CD4-positive, alpha-beta T cell (primary cell): ENCODE measurements around the gene KCTD16. TPM values are rescaled to one million over a fixed set of nuclear protein-coding genes. Genes with fewer than 3 reads are reported as not detected.

ENCODE experiments used
- ATAC-seq: fragments of 200-7000 bp; cut with Tn5 transposase; one replicate; pipeline ENCODE4 v1.10.0; 2022; ENCODE audit warnings: mild to moderate bottlenecking; ENCODE audit not compliant: poor library complexity
- CTCF ChIA-PET: fragments of 350-600 bp; sonication (Branson Sonifier 250); formaldehyde crosslinking; loops from one replicate; lab custom pipeline; 2021; ENCODE audit warnings: antibody characterized with exemption, inconsistent platforms; lab: Charles Lee
- POLR2A ChIA-PET: fragments of 350-600 bp; sonication (Branson Sonifier 250); formaldehyde crosslinking; loops from one replicate; lab custom pipeline; 2021; ENCODE audit warnings: antibody characterized with exemption, inconsistent platforms; lab: Charles Lee
- DNase-seq, 14 experiments: peaks; one replicate each; pipeline ENCODE4 v3.0.0-alpha.2; 2013 to 2020; ENCODE audit warnings: mixed read lengths in 2 of 14
- H3K27ac ChIP-seq, 2 donors: one replicate each; pipeline versions ENCODE4 v1.5.1 to v1.7.0; 2013; ENCODE audit warnings: low read length in 2 of 2, low read depth in 1 of 2, mild to moderate bottlenecking in 1 of 2
- H3K27me3 ChIP-seq, 2 experiments: 1 replicate in 1 of 2; 2 replicates in 1 of 2; pipeline versions ENCODE4 v1.6.1 to v1.7.0; 2013; ENCODE audit warnings: low read length in 2 of 2, control low read depth in 1 of 2, mild to moderate bottlenecking in 1 of 2, moderate library complexity in 1 of 2; ENCODE audit not compliant: insufficient read depth in 2 of 2, control insufficient read depth in 1 of 2
- H3K36me3 ChIP-seq: one replicate; pipeline ENCODE4 v1.6.1; 2013; ENCODE audit warnings: low read length, control low read depth; ENCODE audit not compliant: insufficient read depth
- H3K4me1 ChIP-seq: one replicate; pipeline ENCODE4 v1.6.1; 2013; ENCODE audit warnings: low read length, control low read depth; ENCODE audit not compliant: insufficient read depth
- H3K4me3 ChIP-seq: one replicate; pipeline ENCODE4 v1.5.1; 2013; ENCODE audit warnings: mild to moderate bottlenecking, low read length, moderate library complexity
- H3K9me3 ChIP-seq, 2 experiments: 1 replicate in 1 of 2; 2 replicates in 1 of 2; pipeline versions ENCODE4 v1.6.1 to v1.7.0; 2013; ENCODE audit warnings: low read length in 2 of 2, mild to moderate bottlenecking in 2 of 2, control low read depth in 1 of 2, moderate library complexity in 1 of 2; ENCODE audit not compliant: control insufficient read depth in 1 of 2, insufficient read depth in 1 of 2
- H3K27ac Mint-ChIP-seq: one replicate; pipeline ENCODE4 v1.8.0; 2020; ENCODE audit warnings: mixed read lengths
- H3K27me3 Mint-ChIP-seq: one replicate; pipeline ENCODE4 v1.8.0; 2021; ENCODE audit warnings: mixed read lengths
- H3K36me3 Mint-ChIP-seq: one replicate; pipeline ENCODE4 v1.8.0; 2021; ENCODE audit warnings: low read depth, mixed read lengths
- H3K4me1 Mint-ChIP-seq: one replicate; pipeline ENCODE4 v1.8.0; 2021; ENCODE audit warnings: low read depth, mixed read lengths
- H3K4me3 Mint-ChIP-seq: one replicate; pipeline ENCODE4 v1.8.0; 2020; ENCODE audit warnings: mild to moderate bottlenecking, mixed read lengths
- H3K9me3 Mint-ChIP-seq: one replicate; pipeline ENCODE4 v1.8.0; 2020; ENCODE audit warnings: mixed read lengths
- intact Hi-C, 2 experiments: fragments of 100-400 bp; cut with DNase I in 1 of 2; cut with micrococcal nuclease in 1 of 2; formaldehyde crosslinking; loops; one replicate each; pipeline versions ENCODE4 v1.15.1 to v1.9.0; 2023 to 2025; cut with DNase I, micrococcal nuclease
- total RNA-seq, 174 experiments: library from RNA in 2 of 174; stranded (reverse) in 2 of 174; gene quantifications; one replicate each; pipeline ENCODE4 v1.2.3 and lab custom pipeline; 2021 to 2026
- TF ChIP-seq, protein P1 (sequence below): fragments of 200-600 bp; IDR thresholded peaks from one replicate; pipeline ENCODE4 v1.8.0; 2022; ENCODE audit warnings: antibody characterized with exemption, mild to moderate bottlenecking

KCTD16 gene
- total RNA-seq, 2 experiments from 2014 or later = not detected

DNA sequence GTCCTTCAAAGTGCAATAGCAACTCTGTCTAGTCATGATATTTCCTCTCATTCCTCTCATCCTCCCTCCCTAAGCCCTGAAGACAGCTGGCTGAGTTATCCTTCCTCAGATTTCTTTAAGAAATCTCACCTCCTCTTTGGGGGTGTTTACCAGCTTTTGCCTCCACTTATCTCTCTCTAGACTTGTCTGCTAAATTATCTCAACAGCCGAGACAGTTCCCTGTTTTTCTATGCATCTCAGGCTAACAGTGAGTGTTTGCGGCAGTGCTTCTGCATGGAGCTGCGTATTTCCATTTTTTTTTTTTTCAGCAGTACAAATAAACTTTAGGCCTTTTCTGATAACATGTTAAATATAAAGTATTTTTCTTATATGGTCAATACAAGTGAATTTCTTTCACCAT lies 20.9 kb downstream of the KCTD16 start:
- ATAC-seq = no peak
- H3K4me3 ChIP-seq = peak overlapping the region; percentile 11
- ChIA-PET CTCF (interaction anchor here (0.7 to 2.3 kb wide), 14 partner anchors 10 to 1189 kb away, joined by 3 to 12 read pairs (median 5); partner anchors contain the start of genes KCTD16 and YIPF5), POLR2A (interaction anchor here (1.3 to 7.9 kb wide), 4 partner anchors 20 to 1189 kb away, joined by 4 to 115 read pairs (median 17); partner anchors contain the start of genes KCTD16, NR3C1 and YIPF5)
- no peak for DNase-seq
- Mint-ChIP-seq H3K36me3 (no peaks in the 10 kb centered on the region), H3K4me1 (peaks cover 41% of the 10 kb centered on the region), H3K27ac (no peak overlapping the region), H3K4me3 (peak overlapping the region; percentile 62), H3K9me3 (no peaks in the 10 kb centered on the region), H3K27me3 (no peaks in the 10 kb centered on the region)
- H3K27ac ChIP-seq = peak overlapping the region; percentile 84 to 90
- peaks cover 42% of the 10 kb centered on the region for H3K4me1 ChIP-seq
- TF ChIP-seq, protein P1, sequence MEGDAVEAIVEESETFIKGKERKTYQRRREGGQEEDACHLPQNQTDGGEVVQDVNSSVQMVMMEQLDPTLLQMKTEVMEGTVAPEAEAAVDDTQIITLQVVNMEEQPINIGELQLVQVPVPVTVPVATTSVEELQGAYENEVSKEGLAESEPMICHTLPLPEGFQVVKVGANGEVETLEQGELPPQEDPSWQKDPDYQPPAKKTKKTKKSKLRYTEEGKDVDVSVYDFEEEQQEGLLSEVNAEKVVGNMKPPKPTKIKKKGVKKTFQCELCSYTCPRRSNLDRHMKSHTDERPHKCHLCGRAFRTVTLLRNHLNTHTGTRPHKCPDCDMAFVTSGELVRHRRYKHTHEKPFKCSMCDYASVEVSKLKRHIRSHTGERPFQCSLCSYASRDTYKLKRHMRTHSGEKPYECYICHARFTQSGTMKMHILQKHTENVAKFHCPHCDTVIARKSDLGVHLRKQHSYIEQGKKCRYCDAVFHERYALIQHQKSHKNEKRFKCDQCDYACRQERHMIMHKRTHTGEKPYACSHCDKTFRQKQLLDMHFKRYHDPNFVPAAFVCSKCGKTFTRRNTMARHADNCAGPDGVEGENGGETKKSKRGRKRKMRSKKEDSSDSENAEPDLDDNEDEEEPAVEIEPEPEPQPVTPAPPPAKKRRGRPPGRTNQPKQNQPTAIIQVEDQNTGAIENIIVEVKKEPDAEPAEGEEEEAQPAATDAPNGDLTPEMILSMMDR = no peak
- H3K36me3 ChIP-seq = no peaks in the 10 kb centered on the region
- no peaks in the 10 kb centered on the region for H3K27me3 ChIP-seq
- H3K9me3 ChIP-seq = no peaks in the 10 kb centered on the region
- intact Hi-C loops = loop anchor here in 1 of 2 experiments (5.0 to 10.0 kb wide), 5 partner anchors 224 to 1269 kb away; no protein-coding TSS in a partner anchor

DNA sequence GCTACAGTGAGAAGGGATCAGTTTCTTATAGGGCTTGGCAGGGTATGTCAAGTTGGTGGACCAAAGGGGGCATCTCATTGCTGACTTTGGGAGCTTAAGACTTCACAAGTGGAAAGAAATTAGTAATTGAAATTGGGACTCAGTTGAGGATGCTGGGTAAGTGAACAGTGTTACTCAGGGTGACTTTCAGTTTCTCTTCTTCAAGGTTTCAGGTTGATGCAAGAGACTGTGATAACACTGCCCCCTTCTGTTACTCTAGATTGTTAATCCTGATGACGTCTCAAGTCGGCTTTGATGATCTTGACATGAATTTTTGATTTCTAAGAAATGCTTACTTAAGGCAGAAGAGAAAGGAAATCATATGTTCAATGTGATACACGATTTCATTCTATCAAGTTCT lies 21.3 kb downstream of the KCTD16 start:
- no peaks in the 10 kb centered on the region for H3K36me3 Mint-ChIP-seq
- intact Hi-C loops = loop anchor here (1.0 to 10.0 kb wide), 7 partner anchors 22 to 1270 kb away; partner anchors contain the start of genes KCTD16 (in 1 of the 2) and YIPF5 (in 1 of the 2)
- no peaks in the 10 kb centered on the region for H3K9me3 Mint-ChIP-seq
- no peaks in the 10 kb centered on the region for H3K27me3 Mint-ChIP-seq
- TF ChIP-seq, protein P1 = peak; percentile 72
- peaks cover 42% of the 10 kb centered on the region for H3K4me1 ChIP-seq
- peaks cover 37% of the 10 kb centered on the region for H3K4me1 Mint-ChIP-seq
- ChIA-PET POLR2A (interaction anchor here (1.3 to 7.9 kb wide), 4 partner anchors 20 to 1189 kb away, joined by 4 to 115 read pairs (median 17); partner anchors contain the start of genes KCTD16, NR3C1 and YIPF5), CTCF (interaction anchor here (0.7 to 2.3 kb wide), 15 partner anchors 10 to 1189 kb away, joined by 3 to 12 read pairs (median 5); partner anchors contain the start of genes KCTD16 and YIPF5)
- no peak overlapping the region for H3K4me3 Mint-ChIP-seq
- H3K27me3 ChIP-seq = no peaks in the 10 kb centered on the region
- DNase-seq (peak in 5 of 14 experiments; percentile 19 to 92 (median 91)), ATAC-seq (peak; percentile 39)
- H3K36me3 ChIP-seq = no peaks in the 10 kb centered on the region
- peak overlapping the region; percentile 11 for H3K4me3 ChIP-seq
- H3K9me3 ChIP-seq = no peaks in the 10 kb centered on the region
- no peak overlapping the region for H3K27ac Mint-ChIP-seq
- peak overlapping the region; percentile 84 to 90 for H3K27ac ChIP-seq

DNA sequence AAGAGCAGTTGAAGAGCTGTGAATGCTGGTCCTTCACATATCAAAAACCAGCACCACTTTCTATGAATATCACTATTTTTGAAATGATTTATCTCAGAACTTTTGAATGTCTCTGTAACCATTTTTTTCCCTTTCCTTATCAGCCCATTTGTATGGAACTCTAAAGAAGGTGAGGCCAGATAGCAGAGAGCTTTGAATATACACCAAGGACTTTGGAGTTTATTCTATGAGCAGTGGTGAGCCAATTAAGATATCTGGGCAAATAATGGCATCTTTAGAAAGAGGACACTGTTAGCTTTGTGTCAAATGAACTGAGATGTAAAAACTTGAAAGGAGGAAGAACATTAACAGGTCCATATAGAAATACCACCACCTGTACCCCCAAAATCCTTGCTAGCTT lies 22.0 kb downstream of the KCTD16 start:
- no peaks in the 10 kb centered on the region for H3K36me3 Mint-ChIP-seq
- Histone ChIP-seq H3K9me3 (no peaks in the 10 kb centered on the region), H3K27me3 (no peaks in the 10 kb centered on the region), H3K4me1 (peaks cover 42% of the 10 kb centered on the region), H3K4me3 (no peak overlapping the region), H3K36me3 (no peaks in the 10 kb centered on the region), H3K27ac (no peak overlapping the region)
- no peaks in the 10 kb centered on the region for H3K27me3 Mint-ChIP-seq
- POLR2A ChIA-PET = interaction anchor here (1.7 to 7.9 kb wide), 3 partner anchors 21 to 1190 kb away, joined by 4 to 115 read pairs (median 30); partner anchors contain the start of genes KCTD16, NR3C1 and YIPF5
- no peak for ATAC-seq
- H3K4me1 Mint-ChIP-seq = peaks cover 30% of the 10 kb centered on the region
- H3K9me3 Mint-ChIP-seq = no peaks in the 10 kb centered on the region
- H3K27ac Mint-ChIP-seq = no peak overlapping the region
- CTCF ChIA-PET = interaction anchor here (0.7 to 2.3 kb wide), 9 partner anchors 11 to 789 kb away, joined by 3 to 12 read pairs (median 6); partner anchors contain the start of genes KCTD16, NR3C1 and YIPF5
- DNase-seq = no peak
- intact Hi-C loops = loop anchor here (1.0 to 10.0 kb wide), 7 partner anchors 22 to 1270 kb away; partner anchors contain the start of genes KCTD16 (in 1 of the 2) and YIPF5 (in 1 of the 2)
- TF ChIP-seq, protein P1 = no peak
- H3K4me3 Mint-ChIP-seq = no peak overlapping the region
